Anterior cingulate cortex (tissue), 58 donors: ENCODE results near the gene SGCB.
"Not testable (repeated sequence)": the region's sequence is repeated elsewhere in the genome, so short reads cannot be mapped to it uniquely, and the experiment has no call there.

Source experiments
- DNase-seq, 58 donors: peaks; one replicate each; lab custom pipeline; 2025; lab: John Stamatoyannopoulos, UW

Gene SGCB

GRCh38 chr4:52038103-52038912 is at the start of gene SGCB:
SGCB (minus strand) TSS chr4:52038299; CDS start chr4:52038259, 40 bp downstream.
- peak in 57 of 58 donors; percentile 19 to 85 (median 74) for DNase-seq

GRCh38 chr4:52086425-52086824 is 48.3 kb upstream of the SGCB start:
- DNase-seq, result not testable (repeated sequence)

- DNase-seq, result no peak
Observed at GRCh38 chr4:52081216-52081615, 43.1 kb upstream of the SGCB start.

GRCh38 chr4:52079659-52080058 is 41.6 kb upstream of the SGCB start:
- DNase-seq, result no peak

- peak in 28 of 58 donors; percentile 0 to 22 (median 4) for DNase-seq
Observed at GRCh38 chr4:52076731-52077130, 38.6 kb upstream of the SGCB start.

GRCh38 chr4:52071791-52072546 is 33.9 kb upstream of the SGCB start:
- no peak for DNase-seq

- no peak for DNase-seq
Observed at GRCh38 chr4:52069571-52069970, 31.5 kb upstream of the SGCB start.

GRCh38 chr4:52059372-52059771 is 21.3 kb upstream of the SGCB start:
- DNase-seq, result peak in 3 of 58 donors; percentile 1 to 8 (median 7)

- no peak for DNase-seq
Observed at GRCh38 chr4:52058275-52058674, 20.2 kb upstream of the SGCB start.

- DNase-seq, result no peak
Observed at GRCh38 chr4:52057196-52057595, 19.1 kb upstream of the SGCB start.

GRCh38 chr4:52054254-52054653 is 16.2 kb upstream of the SGCB start:
- no peak for DNase-seq

GRCh38 chr4:52052475-52052780 is 14.3 kb upstream of the SGCB start:
- DNase-seq, result no peak

- peak in 39 of 58 donors; percentile 1 to 64 (median 23) for DNase-seq
Observed at GRCh38 chr4:52051615-52052474, 13.7 kb upstream of the SGCB start.

GRCh38 chr4:52051213-52051614 is 13.1 kb upstream of the SGCB start, which contains the start of gene SPATA18:
SPATA18 (plus strand) TSS chr4:52051304; CDS start chr4:52051705, 401 bp downstream.
- peak in 4 of 58 donors; percentile 3 to 31 (median 12) for DNase-seq

GRCh38 chr4:52049266-52049665 is 11.2 kb upstream of the SGCB start:
- no peak for DNase-seq

- no peak for DNase-seq
Observed at GRCh38 chr4:52045028-52045427, 6.9 kb upstream of the SGCB start.

- peak in 49 of 58 donors; percentile 14 to 82 (median 63) for DNase-seq
Observed at GRCh38 chr4:52037689-52038102, 403 bp downstream of the SGCB start.

- DNase-seq, result no peak
Observed at GRCh38 chr4:52036886-52037530, 1.1 kb downstream of the SGCB start.

- no peak for DNase-seq
Observed at GRCh38 chr4:52035190-52035589, 2.9 kb downstream of the SGCB start.

- no peak for DNase-seq
Observed at GRCh38 chr4:52032005-52032404, 6.1 kb downstream of the SGCB start.
